ENCODE results near the gene KLK3. TPM values are rescaled to one million over a fixed set of nuclear protein-coding genes. Genes with fewer than 3 reads are reported as not detected.
A peak's percentile ranks its signal among the peaks of the same experiment; 100 is the strongest.
"Not testable (repeated sequence)": the region's sequence is repeated elsewhere in the genome, so short reads cannot be mapped to it uniquely, and the experiment has no call there.

KLK3 gene
- total RNA-seq, 3 donors from 2014 or later: 0.32 to 45.2 TPM; not detected in 1

DNA sequence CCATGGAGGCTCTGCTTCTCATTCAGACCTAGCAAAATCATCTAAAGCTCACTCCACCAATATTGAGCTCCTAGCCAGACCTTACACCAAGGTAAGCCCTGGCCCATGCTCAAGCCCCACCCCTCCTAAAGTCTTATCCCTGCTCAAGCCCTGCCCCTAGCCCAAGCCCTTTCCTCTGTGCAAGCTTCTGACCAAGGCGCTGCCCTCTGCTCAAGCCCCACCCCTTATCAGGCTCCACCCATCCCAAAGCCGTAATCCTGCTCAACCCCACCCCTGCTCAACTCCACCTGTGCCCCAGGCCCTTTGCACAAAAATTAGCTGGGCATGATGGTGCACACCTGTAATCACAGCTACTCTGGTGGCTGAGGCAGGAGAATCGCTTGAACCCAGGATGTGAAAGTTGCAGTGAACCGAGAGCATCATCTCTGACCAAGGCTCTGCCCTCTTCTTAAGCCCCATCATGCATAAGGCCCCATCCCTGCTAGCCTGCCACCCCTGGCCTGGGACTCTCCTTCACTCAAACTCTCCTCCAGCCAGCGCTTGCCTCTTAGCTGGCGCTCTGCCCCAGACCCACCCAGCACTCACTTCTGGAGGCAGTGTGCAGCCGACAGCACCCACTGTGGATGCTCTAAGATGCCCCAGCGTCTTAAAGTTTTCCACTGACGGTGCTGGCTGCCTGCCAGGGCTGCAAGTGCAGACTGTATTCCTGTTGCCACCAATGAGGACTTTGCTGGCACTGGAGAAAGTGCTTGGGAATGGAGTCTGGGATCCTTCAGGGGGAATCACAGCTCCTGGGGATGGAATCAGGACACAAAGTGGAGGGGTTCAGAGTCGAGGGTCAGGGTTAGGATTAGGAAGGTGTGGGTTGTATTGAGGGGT is 40.0 kb downstream of the KLK3 start:
- DNase-seq (ENCODE audit: low spot score in 2 of 2): no peak
- Histone ChIP-seq H3K4me1 (no peaks in the 10 kb centered on the region), H3K9me3 (no peaks in the 10 kb centered on the region), H3K36me3 (no peaks in the 10 kb centered on the region), H3K27me3 (peaks cover 0 to 5% of the 10 kb centered on the region in 2 donors), H3K4me3 (no peak overlapping the region), H3K27ac (no peak overlapping the region)
- TF ChIP-seq CTCF (IDR thresholded peaks at IDR 0.05) (no peak), POLR2AphosphoS5 (IDR thresholded peaks at IDR 0.05) (no peak), POLR2A (IDR thresholded peaks at IDR 0.05) (no peak)
- intact Hi-C loops (cut with DNase I; ENCODE audit: low total_unique reads): no loop called here

GRCh38 chr19:50896089-50896590 is 41.4 kb downstream of the KLK3 start:
- H3K27me3 ChIP-seq; intact Hi-C loops (cut with DNase I; ENCODE audit: low total_unique reads): not testable (repeated sequence)

GRCh38 chr19:50896591-50897190 is 42.0 kb downstream of the KLK3 start:
- TF ChIP-seq CTCF (IDR thresholded peaks at IDR 0.05) (no peak), POLR2AphosphoS5 (IDR thresholded peaks at IDR 0.05) (no peak), POLR2A (IDR thresholded peaks at IDR 0.05) (no peak)
- peak in 1 of 2 donors; percentile 32 for DNase-seq (ENCODE audit: low spot score in 2 of 2)
- H3K27me3 ChIP-seq: peaks cover 0 to 5% of the 10 kb centered on the region in 2 donors

More at GRCh38 chr19:50896089-50896590, 41.4 kb downstream of the KLK3 start:
- not testable (repeated sequence) for H3K27ac ChIP-seq; H3K9me3 ChIP-seq; H3K36me3 ChIP-seq; H3K4me3 ChIP-seq; DNase-seq (ENCODE audit: low spot score in 2 of 2); H3K4me1 ChIP-seq

DNA sequence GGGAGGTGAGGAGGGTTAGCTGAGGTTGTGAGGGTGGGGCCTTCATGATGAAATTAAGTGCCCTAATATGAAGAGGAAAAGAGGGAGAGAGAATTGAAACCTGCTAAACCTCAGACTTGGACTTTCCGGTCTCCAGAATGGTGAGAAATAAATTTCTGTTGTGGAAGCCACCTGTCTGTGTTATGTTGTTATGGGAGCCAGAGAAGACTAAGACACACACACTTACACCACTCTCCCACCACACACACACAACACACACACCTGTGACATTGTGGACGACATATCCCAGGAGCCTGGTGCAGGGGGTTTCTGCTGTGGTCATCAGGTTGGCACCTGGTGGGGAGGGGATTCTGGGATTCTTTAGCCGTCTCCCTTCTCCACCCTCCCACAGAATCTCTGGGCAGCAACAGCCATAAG is 42.5 kb downstream of the KLK3 start:
- Histone ChIP-seq H3K27me3 (peaks cover 0 to 5% of the 10 kb centered on the region in 2 donors), H3K4me1 (no peaks in the 10 kb centered on the region), H3K36me3 (no peaks in the 10 kb centered on the region), H3K9me3 (no peaks in the 10 kb centered on the region), H3K27ac (no peak overlapping the region), H3K4me3 (no peak overlapping the region)
- DNase-seq (ENCODE audit: low spot score in 2 of 2): no peak
- intact Hi-C loops (cut with DNase I; ENCODE audit: low total_unique reads): no loop called here
- TF ChIP-seq CTCF (IDR thresholded peaks at IDR 0.05) (no peak), POLR2A (IDR thresholded peaks at IDR 0.05) (no peak), POLR2AphosphoS5 (IDR thresholded peaks at IDR 0.05) (no peak)

More at GRCh38 chr19:50896591-50897190, 42.0 kb downstream of the KLK3 start:
- intact Hi-C loops (cut with DNase I; ENCODE audit: low total_unique reads): no loop called here
- Histone ChIP-seq H3K27ac (no peak overlapping the region), H3K4me3 (no peak overlapping the region), H3K4me1 (no peaks in the 10 kb centered on the region), H3K36me3 (no peaks in the 10 kb centered on the region), H3K9me3 (no peaks in the 10 kb centered on the region)

DNA sequence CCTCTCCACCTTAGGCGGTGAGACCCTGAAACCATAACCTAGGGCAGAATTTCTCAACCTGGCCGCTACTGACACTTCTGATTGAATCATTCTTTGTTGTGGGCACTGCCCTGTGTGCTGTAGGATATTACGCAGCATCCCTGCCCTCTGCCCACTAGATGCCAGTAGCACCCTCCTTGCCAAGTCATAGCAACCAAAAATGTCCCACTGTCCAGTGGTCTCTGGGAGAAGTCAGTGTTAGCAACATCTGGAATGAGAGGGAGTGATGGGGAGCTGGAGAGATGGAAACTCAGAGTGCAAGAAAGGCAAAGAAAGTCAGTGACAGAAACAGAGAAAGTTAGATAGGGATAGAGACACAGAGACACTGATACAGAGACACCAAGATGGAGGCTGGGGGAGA is 42.9 kb downstream of the KLK3 start:
- Histone ChIP-seq H3K27me3 (peaks cover 0 to 5% of the 10 kb centered on the region in 2 donors), H3K9me3 (no peaks in the 10 kb centered on the region), H3K27ac (no peak overlapping the region), H3K4me3 (no peak overlapping the region), H3K4me1 (no peaks in the 10 kb centered on the region), H3K36me3 (no peaks in the 10 kb centered on the region)
- intact Hi-C loops (cut with DNase I; ENCODE audit: low total_unique reads): no loop called here
- DNase-seq (ENCODE audit: low spot score in 2 of 2): no peak
- TF ChIP-seq CTCF (IDR thresholded peaks at IDR 0.05) (no peak), POLR2AphosphoS5 (IDR thresholded peaks at IDR 0.05) (no peak), POLR2A (IDR thresholded peaks at IDR 0.05) (no peak)
